GOT3 (cell line): Measurements from ENCODE around the gene WDR93.
"Not testable (repeated sequence)": the region's sequence is repeated elsewhere in the genome, so short reads cannot be mapped to it uniquely, and the experiment has no call there.

Experiments
- DNase-seq: peaks from one replicate; lab custom pipeline; 2025; ENCODE audit warnings: mixed read lengths; lab: John Stamatoyannopoulos, UW

The WDR93 gene

GRCh38 chr15:89770041-89770440, 79.4 kb downstream of the WDR93 start:
- DNase-seq: no peak

- no peak for DNase-seq
Measured at GRCh38 chr15:89772932-89773583, 82.4 kb downstream of the WDR93 start.

GRCh38 chr15:89774492-89774891, 83.9 kb downstream of the WDR93 start:
- no peak for DNase-seq

- DNase-seq: no peak
Measured at GRCh38 chr15:89775815-89776214, 85.2 kb downstream of the WDR93 start.

- peak; percentile 37 for DNase-seq
Measured at GRCh38 chr15:89776274-89777072, 85.9 kb downstream of the WDR93 start, which contains the start of gene MESP2. Gene MESP2, plus strand, starts transcription at chr15:89776332. Its CDS starts 26 bp downstream, at chr15:89776358.

GRCh38 chr15:89777073-89777751, 86.6 kb downstream of the WDR93 start:
- no peak for DNase-seq

GRCh38 chr15:89777782-89778380, 87.3 kb downstream of the WDR93 start:
- DNase-seq: no peak

GRCh38 chr15:89778861-89779260, 88.2 kb downstream of the WDR93 start:
- DNase-seq: no peak

GRCh38 chr15:89780601-89781000, 90.0 kb downstream of the WDR93 start:
- DNase-seq: no peak

- DNase-seq: no peak
Measured at GRCh38 chr15:89781055-89781454, 90.4 kb downstream of the WDR93 start.

- DNase-seq: no peak
Measured at GRCh38 chr15:89781891-89782618, 91.4 kb downstream of the WDR93 start.

- not testable (repeated sequence) for DNase-seq
Measured at GRCh38 chr15:89782619-89782950, 92.0 kb downstream of the WDR93 start.

GRCh38 chr15:89783111-89783860, 92.7 kb downstream of the WDR93 start:
- no peak for DNase-seq

GRCh38 chr15:89783861-89784685, 93.5 kb downstream of the WDR93 start:
- DNase-seq: no peak

GRCh38 chr15:89784686-89784960, 94.0 kb downstream of the WDR93 start:
- DNase-seq: no peak

GRCh38 chr15:89785064-89785773, 94.6 kb downstream of the WDR93 start:
- no peak for DNase-seq

GRCh38 chr15:89785774-89786140, 95.1 kb downstream of the WDR93 start:
- no peak for DNase-seq

GRCh38 chr15:89787944-89788343, 97.3 kb downstream of the WDR93 start:
- DNase-seq: no peak

- not testable (repeated sequence) for DNase-seq
Measured at GRCh38 chr15:89788585-89788984, 98.0 kb downstream of the WDR93 start.

GRCh38 chr15:89790206-89790605, 99.6 kb downstream of the WDR93 start:
- no peak for DNase-seq
